SH-SY5Y (cell line): ENCODE results near the gene TRIM9.

ENCODE experiments used
- GATA2 ChIP-seq: IDR thresholded peaks from 2 replicates; pipeline ENCODE4 v1.6.1; 2011; ENCODE audit warnings: mild to moderate bottlenecking, low read depth, low read length
- GATA3 ChIP-seq: IDR thresholded peaks from 2 replicates; pipeline ENCODE4 v1.6.1; 2011; ENCODE audit warnings: low read depth, mild to moderate bottlenecking, low read length, moderate library complexity

- TF ChIP-seq GATA2 (no peak), GATA3 (no peak)
Observed at GRCh38 chr14:51073731-51074130, 21.2 kb downstream of the TRIM9 start.
